Suprapubic skin (tissue), 4 donors: ENCODE results near the gene FGF19. TPM values are rescaled to one million over a fixed set of nuclear protein-coding genes. Genes with fewer than 3 reads are reported as not detected.

Source experiments
- DNase-seq, 2 donors: peaks; one replicate each; pipeline ENCODE4 v3.0.0-alpha.2; 2019; ENCODE audit warnings: low spot score in 2 of 2
- H3K27ac ChIP-seq: fragments of 200-600 bp; sonication (generic); one replicate; pipeline ENCODE4 v1.5.1; 2019
- H3K27me3 ChIP-seq: fragments of 200-600 bp; sonication (generic); one replicate; pipeline ENCODE4 v1.5.1; 2019
- H3K36me3 ChIP-seq: fragments of 200-600 bp; sonication (generic); one replicate; pipeline ENCODE4 v1.5.1; 2019
- H3K4me1 ChIP-seq: fragments of 200-600 bp; sonication (generic); one replicate; pipeline ENCODE4 v1.5.1; 2019
- H3K4me3 ChIP-seq: fragments of 200-600 bp; sonication (generic); one replicate; pipeline ENCODE4 v1.5.1; 2019; ENCODE audit warnings: mild to moderate bottlenecking
- H3K9me3 ChIP-seq: fragments of 200-600 bp; sonication (generic); one replicate; pipeline ENCODE4 v1.5.1; 2019
- CTCF ChIP-seq, 2 donors: fragments of 200-600 bp in 1 of 2; fragments of 450-650 bp in 1 of 2; sonication (generic) in 1 of 2; IDR thresholded peaks; one replicate each; pipeline ENCODE4 v1.5.1; 2016 to 2019; ENCODE audit warnings: antibody characterized with exemption in 2 of 2, mild to moderate bottlenecking in 1 of 2, moderate library complexity in 1 of 2
- EP300 ChIP-seq: sonication (generic); formaldehyde crosslinking; IDR thresholded peaks from one replicate; pipeline ENCODE4 v1.6.1; 2017; ENCODE audit warnings: antibody characterized with exemption
- POLR2A ChIP-seq, 2 donors: fragments of 450-650 bp; IDR thresholded peaks; one replicate each; pipeline ENCODE4 v1.6.1; 2017; ENCODE audit warnings: antibody characterized with exemption in 2 of 2, mild to moderate bottlenecking in 2 of 2, moderate library complexity in 2 of 2
- POLR2AphosphoS5 ChIP-seq, 3 donors: sonication (generic); formaldehyde crosslinking; IDR thresholded peaks; one replicate each; pipeline ENCODE4 v1.6.1; 2017; ENCODE audit warnings: antibody characterized with exemption in 3 of 3
- WGBS: methylation state at CpG from one replicate; pipeline ENCODE4 v1.1.5; 2018; 5-methylcytosine and 5-hydroxymethylcytosine counted together
- total RNA-seq, 4 donors: library from RNA; depleted of rRNA; stranded (reverse); fragments of >200 nt; gene quantifications; one replicate each; pipeline ENCODE4 v1.1.0, GENCODE V29; 2016

Gene FGF19
- total RNA-seq, 4 donors from 2014 or later, result not detected

DNA sequence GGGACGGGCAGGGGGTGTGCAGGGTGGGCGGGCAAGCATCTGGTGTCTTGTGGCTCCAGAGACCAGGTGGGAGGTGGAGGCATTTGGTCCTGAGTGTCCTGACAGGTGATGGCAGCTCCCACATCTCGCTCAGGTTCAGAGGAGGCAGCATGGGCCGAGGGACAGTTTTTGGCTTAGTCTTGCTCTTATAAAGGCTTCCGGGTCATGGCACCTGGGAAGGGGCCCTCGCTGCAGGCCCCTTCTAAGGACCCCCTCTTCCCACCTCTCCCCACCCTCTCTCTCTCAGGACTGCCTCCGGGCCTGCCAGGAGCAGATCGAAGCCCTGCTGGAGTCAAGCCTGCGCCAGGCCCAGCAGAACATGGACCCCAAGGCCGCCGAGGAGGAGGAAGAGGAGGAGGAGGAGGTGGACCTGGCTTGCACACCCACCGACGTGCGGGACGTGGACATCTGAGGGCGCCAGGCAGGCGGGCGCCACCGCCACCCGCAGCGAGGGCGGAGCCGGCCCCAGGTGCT lies 52.9 kb downstream of the FGF19 start:
- no peak for DNase-seq
- Histone ChIP-seq H3K4me3 (no peak overlapping the region), H3K36me3 (peaks cover 68% of the 10 kb centered on the region), H3K9me3 (no peaks in the 10 kb centered on the region), H3K27ac (no peak overlapping the region), H3K27me3 (no peaks in the 10 kb centered on the region), H3K4me1 (peaks cover under 1% of the 10 kb centered on the region)
- TF ChIP-seq EP300, result no peak
- no peak for TF ChIP-seq POLR2A (IDR thresholded peaks at IDR 0.05)
- no peak for TF ChIP-seq CTCF (IDR thresholded peaks at IDR 0.05)
- TF ChIP-seq POLR2AphosphoS5 (IDR thresholded peaks at IDR 0.05), result no peak
- WGBS, result 86% methylated on average over 19 of the region's 23 CpGs

DNA sequence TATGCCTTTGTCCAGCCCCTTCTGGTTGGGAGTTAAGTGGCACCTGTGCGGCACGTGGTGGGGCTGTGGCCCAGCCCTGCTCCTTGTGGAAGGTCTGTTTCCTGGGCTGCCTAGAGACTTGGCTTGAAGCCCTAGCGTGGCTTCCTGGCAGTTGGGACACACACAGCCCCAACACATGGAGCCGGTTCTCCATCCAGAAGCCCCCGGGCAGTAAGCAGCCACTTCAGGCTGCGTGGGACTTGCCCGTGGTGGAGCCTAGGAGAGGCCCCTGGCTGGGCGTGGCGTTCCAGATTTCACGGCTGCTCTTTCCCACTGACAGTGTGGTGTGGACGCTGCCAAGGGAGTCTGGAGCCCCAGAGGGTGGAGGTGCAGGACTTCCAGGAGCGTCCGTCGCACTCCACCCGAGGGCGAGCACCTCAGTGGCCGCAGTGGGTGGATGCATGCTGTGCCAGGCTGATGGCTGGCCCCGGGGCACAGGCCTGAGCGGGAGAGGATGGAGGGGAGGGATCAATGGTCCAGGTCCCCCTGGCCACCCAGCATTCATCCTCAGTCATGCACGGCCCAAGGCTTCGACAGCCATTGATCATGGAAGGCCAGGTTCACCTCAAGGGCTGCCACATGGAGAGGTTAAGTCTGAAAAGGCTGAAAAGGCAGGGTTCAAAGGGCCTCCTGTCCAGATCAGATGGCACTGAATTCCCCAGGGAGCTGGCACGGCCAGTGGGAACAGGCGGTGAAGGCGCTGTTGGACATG lies 53.6 kb downstream of the FGF19 start:
- 59% methylated on average over 22 of the region's 24 CpGs for WGBS
- Histone ChIP-seq H3K36me3 (peaks cover 68% of the 10 kb centered on the region), H3K27ac (no peak overlapping the region)

DNA sequence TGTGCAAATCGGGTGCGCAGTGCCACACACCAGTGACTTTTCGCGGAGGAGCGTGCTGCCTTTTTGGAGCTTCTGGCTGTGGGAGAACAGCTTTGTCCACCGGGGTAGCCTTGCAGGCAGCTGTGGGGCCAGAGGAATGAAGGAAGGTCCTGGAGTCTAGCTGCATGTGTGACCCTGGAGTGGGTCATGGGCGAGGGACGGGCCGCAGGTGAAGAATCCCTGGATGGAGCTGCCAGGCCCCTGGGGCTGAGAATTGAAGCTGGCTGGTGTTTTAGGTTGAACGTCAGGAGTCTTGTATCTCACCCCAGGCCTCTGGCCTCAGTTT lies 54.3 kb downstream of the FGF19 start:
- Histone ChIP-seq H3K27me3 (no peaks in the 10 kb centered on the region), H3K27ac (no peak overlapping the region), H3K4me3 (no peak overlapping the region), H3K36me3 (peaks cover 71% of the 10 kb centered on the region), H3K9me3 (no peaks in the 10 kb centered on the region), H3K4me1 (peaks cover 14% of the 10 kb centered on the region)
- TF ChIP-seq POLR2AphosphoS5 (IDR thresholded peaks at IDR 0.05) (no peak), POLR2A (IDR thresholded peaks at IDR 0.05) (no peak), CTCF (IDR thresholded peaks at IDR 0.05) (no peak), EP300 (no peak)
- DNase-seq, result no peak
- 100% methylated on average over 2 of the region's 10 CpGs for WGBS

More for the DNA sequence above, 53.6 kb downstream of the FGF19 start:
- no peaks in the 10 kb centered on the region for H3K9me3 ChIP-seq
- DNase-seq, result no peak
- H3K4me3 ChIP-seq, result no peak overlapping the region
- no peaks in the 10 kb centered on the region for H3K27me3 ChIP-seq
- TF ChIP-seq CTCF (IDR thresholded peaks at IDR 0.05) (no peak), POLR2A (IDR thresholded peaks at IDR 0.05) (no peak), EP300 (no peak), POLR2AphosphoS5 (IDR thresholded peaks at IDR 0.05) (no peak)
- peaks cover 7% of the 10 kb centered on the region for H3K4me1 ChIP-seq

DNA sequence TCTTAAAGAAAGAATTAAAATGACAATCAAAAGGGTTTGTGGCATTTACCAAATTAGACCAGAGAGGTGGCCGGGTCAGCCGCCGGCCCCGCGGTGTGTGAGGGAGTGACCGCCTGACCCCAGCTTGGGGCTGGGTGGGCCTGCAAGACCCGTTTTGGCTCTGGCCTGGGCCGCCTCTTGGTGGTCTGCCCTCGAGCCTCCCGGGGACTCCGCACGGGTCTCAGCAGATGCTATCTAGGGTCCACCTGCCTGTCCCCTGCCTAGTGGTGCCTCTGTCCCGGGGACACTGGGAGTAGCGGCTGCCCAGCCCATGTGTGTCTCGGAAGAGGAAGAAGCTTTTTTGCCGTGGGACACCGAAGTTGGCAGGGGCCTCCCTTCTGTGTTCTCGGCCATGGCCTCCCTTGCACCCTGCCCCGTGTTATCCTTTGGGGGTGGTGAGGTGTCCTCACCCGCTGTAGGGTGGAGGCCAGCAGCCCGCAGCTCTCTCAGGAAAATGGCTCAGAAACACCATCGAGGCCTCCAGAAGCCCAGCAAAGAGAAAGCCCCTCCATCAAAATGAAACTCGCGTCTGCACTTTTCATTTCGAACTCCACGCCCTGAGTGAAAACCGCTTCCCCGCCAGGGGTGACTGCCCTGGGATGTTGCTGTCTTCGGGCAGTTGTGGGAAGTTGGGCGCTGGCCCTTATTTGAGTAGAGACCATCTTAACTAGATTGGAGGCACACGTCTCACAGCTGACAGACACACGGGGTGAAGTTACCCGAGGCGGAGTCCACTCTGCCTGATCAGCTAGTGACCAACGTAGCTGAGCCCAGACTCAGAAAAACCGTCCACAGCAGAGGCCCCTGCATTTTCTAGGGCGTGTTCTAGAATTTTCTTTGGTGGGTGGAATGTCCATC lies 54.9 kb downstream of the FGF19 start:
- Histone ChIP-seq H3K4me3 (no peak overlapping the region), H3K4me1 (peaks cover 20% of the 10 kb centered on the region), H3K27ac (no peak overlapping the region), H3K27me3 (no peaks in the 10 kb centered on the region), H3K9me3 (no peaks in the 10 kb centered on the region), H3K36me3 (peaks cover 71% of the 10 kb centered on the region)
- TF ChIP-seq EP300 (no peak), POLR2AphosphoS5 (IDR thresholded peaks at IDR 0.05) (no peak), CTCF (IDR thresholded peaks at IDR 0.05) (no peak), POLR2A (IDR thresholded peaks at IDR 0.05) (no peak)
- DNase-seq, result peak in 1 of 2 donors; percentile 52
- WGBS, result 87% methylated on average over 32 of the region's 37 CpGs

Other genes starting within 250 kb of the FGF19 start
- gene LINC01488, start 222.4 kb downstream of the FGF19 start, total RNA-seq, result not detected
- gene CCND1, start 62.9 kb downstream of the FGF19 start, total RNA-seq, result 100 to 1,000 TPM; 161 to 340 (median 270) TPM
- gene LTO1, start 28.7 kb downstream of the FGF19 start, total RNA-seq, result 10 to 100 TPM; 20.6 to 41.4 (median 22.7) TPM
- gene FGF4, start 71.3 kb upstream of the FGF19 start, total RNA-seq, result not detected
- not detected for gene FGF3, start 115.4 kb upstream of the FGF19 start, total RNA-seq